Embryonic facial prominence (tissue), 1 donor: ENCODE results near the gene UVRAG.
"Not testable (repeated sequence)": the region's sequence is repeated elsewhere in the genome, so short reads cannot be mapped to it uniquely, and the experiment has no call there.

ENCODE experiments used
- DNase-seq: peaks from one replicate; pipeline ENCODE4 v3.0.0-alpha.2; 2016; ENCODE audit errors: extremely low spot score

Gene UVRAG

GRCh38 chr11:76074148-76075095, 259.4 kb downstream of the UVRAG start:
- peak; percentile 62 for DNase-seq

GRCh38 chr11:76075716-76076115, 260.7 kb downstream of the UVRAG start:
- DNase-seq = no peak

GRCh38 chr11:76076253-76076652, 261.2 kb downstream of the UVRAG start:
- DNase-seq = not testable (repeated sequence)

GRCh38 chr11:76076749-76077148, 261.7 kb downstream of the UVRAG start:
- no peak for DNase-seq

- DNase-seq = no peak
Observed at GRCh38 chr11:76077575-76078150, 262.7 kb downstream of the UVRAG start.

DNA sequence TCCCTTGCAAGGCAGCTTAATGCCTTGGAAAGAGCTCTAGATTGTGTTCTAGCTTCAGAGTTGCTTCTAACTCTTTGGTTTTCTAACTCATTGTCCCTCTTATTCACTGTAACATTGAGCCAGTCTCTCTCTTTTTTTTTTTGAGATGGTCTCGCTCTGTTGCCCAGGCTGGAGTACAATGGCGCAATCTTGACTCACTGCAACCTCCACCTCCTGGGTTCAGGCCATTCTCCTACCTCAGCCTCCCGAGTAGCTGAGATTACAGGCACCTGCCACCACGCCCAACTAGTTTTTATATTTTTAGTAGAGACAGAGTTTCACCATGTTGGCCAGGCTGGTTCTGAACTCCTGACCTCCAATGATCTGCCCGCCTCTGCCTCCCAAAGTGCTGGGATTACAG, 266.1 kb downstream of the UVRAG start:
- not testable (repeated sequence) for DNase-seq

GRCh38 chr11:76083563-76084451, 268.8 kb downstream of the UVRAG start:
- DNase-seq = no peak

DNA sequence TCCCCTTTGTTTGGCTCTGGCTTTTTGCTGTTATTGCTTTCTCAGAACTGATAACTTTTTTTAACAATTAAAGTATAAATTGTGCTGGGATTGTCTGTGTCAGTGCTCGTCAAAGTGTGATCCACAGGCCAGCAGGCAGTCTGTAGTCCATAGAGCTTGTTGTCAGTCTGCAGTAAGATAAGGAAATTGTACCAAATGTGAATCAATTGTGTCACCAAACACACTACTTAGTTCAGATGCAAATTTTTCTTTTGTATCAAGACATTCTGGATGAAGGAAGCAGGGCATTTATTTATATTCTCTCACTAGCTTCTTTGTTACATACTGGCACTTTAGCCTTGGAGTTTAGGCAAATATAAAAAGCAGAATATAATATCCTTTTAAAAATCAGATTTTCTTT, 270.3 kb downstream of the UVRAG start:
- DNase-seq = no peak

DNA sequence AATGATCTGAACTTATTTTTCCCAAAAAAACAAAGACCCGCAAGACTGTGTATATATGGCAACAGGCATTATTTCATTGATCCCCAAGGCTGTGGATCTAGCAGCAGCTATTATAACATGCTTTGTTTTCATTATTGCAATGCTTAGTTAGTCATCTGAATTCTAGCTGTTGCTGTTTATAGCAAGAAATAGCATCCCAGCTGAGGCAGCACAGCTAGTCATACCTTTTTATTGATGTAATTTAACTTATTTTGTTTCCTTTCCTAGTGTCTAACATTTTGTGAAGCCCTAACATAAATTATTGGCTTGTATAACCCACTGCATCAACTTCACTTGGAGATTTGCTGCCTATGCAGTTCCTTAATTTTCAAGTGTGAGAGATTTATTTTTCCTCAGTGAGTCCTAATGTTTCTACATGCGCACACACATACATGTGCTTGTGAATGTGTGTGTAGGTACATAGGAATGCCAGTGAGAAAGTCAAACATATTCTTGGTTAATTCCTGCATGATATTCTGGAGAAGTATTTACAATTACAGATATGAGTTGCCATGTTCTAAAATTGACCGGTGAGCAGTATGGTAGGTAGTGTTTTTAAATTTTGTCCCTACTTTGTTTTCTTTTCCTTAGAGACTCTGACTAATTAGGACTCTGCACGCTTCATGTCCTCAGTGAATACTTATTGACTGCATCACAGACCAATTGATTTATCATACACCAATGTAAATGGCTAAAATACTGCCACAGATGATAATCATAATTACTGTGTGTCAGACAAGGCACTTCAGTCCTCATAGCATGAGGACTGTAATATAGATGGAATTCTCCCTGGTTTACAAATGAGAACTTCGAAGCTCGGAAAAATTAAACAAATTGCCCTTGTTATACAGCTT, 272.0 kb downstream of the UVRAG start:
- DNase-seq = no peak

- DNase-seq = no peak
Observed at GRCh38 chr11:76087749-76088148, 272.7 kb downstream of the UVRAG start.

- DNase-seq = no peak
Observed at GRCh38 chr11:76088511-76088910, 273.5 kb downstream of the UVRAG start.

DNA sequence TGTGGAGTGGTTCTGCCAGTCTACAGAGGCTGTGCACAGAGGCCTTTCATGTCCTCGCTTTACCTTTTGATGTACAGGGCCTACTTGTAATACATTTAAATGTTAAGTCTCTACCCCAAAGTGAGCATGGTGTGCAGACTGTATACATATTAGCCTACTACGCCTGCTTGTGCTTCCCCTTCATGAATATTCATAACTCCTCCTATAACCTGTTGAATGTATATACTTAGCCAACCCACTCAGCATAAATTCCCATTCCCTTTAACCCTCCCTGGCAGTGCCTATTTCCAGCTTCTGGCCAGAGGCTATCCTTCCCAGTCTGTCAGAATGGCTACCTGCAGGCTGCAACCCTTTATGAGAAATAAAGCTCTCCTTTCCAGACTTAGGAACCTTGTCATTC, 275.2 kb downstream of the UVRAG start:
- DNase-seq = no peak

DNA sequence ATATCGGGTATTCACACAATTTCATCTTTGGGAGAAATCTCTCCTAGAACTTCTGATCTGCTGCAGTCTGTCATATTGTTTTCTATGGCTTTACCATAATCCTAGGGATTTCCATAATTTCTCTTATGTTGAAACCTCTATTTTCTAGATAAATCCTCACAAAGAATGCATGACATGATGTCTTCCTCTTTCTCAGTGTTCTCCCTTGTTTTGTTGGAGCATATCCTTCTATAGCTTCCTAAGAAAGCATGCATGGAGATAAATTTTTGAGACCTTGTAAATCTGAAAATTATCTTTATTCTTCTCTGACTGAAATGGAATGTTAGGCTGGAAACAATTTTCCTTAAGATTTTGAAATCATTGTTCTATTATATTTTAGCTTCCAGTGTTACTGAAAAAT, 275.8 kb downstream of the UVRAG start:
- DNase-seq = no peak

- DNase-seq = no peak
Observed at GRCh38 chr11:76094740-76095139, 279.7 kb downstream of the UVRAG start.

DNA sequence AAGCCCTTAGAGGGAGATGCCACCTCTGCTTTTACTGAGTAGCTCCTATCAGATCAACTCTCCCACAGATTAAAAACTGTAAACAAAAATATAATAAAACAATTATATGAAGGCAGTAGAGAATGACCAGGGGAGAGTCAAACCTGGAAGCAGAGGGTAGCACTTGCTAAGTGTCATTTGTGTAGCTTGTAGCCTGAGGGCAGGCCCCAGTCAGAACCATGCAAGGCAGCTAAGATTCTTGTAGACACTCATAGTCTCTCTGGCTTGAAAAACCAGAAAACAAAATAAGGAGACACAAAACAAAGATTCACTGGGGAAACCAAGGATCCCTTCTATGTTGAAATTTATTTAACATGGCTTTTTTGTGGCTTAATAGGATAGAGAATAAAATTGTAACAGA, 280.9 kb downstream of the UVRAG start:
- no peak for DNase-seq

- DNase-seq = no peak
Observed at GRCh38 chr11:76096552-76096951, 281.5 kb downstream of the UVRAG start.

DNA sequence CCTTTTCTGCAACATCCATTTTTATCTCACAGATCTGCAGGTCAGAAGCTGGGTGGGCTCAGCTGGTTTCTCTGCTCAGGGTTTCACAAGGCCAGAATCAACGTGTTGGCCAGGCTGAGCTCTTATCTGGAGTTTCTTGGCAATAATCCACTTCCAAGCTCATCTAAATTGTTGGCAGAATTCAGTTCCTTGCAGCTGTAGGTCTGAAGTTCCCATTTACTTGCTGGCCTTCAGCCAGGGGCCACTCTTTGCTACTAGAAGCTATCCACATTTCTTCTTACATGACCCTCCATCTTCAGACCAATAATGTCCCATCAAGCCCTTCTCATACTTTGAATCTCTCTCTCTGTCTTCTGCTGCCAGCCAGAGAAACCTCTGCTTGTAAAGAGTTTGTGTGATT, 287.8 kb downstream of the UVRAG start:
- no peak for DNase-seq

DNA sequence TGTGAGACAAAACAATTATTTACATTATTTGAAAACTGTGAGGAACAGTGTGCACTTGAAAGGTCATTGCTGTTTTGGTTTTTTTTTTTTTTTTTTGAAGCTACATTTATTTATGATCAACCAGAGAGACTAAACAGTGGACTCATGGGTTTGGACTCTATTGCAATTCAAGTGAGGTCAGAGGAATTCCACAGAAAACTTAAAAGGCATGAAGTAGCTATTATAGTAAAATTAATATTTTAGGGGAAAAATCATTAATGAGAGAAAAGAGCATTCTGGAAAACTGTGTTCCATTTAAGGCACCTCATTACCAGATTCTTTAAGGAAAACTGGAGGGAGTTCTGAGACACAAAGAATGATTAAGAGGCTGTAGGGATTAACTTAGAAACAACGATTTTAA, 288.4 kb downstream of the UVRAG start:
- no peak for DNase-seq

GRCh38 chr11:76104285-76104684, 289.3 kb downstream of the UVRAG start:
- DNase-seq = no peak

- DNase-seq = no peak
Observed at GRCh38 chr11:76105637-76106036, 290.6 kb downstream of the UVRAG start.

GRCh38 chr11:76107971-76108370, 293.0 kb downstream of the UVRAG start:
- DNase-seq = no peak
